OCI-LY1 (cell line): ENCODE measurements around the gene RPL18.

Experiments used
- CTCF ChIP-seq: fragments of 200-600 bp; sonication (generic), shearing (Covaris generic); IDR thresholded peaks from 2 replicates; pipeline ENCODE4 v1.5.1; 2017; ENCODE audit warnings: mild to moderate bottlenecking, antibody characterized with exemption, low read length, moderate library complexity, mixed read lengths
- EZH2 ChIP-seq: fragments of 200-600 bp; sonication (generic), shearing (Covaris generic); IDR thresholded peaks from 2 replicates; pipeline ENCODE4 v1.8.0; 2017; ENCODE audit warnings: borderline replicate concordance, mixed run types, mild to moderate bottlenecking, antibody characterized with exemption, low read length, moderate library complexity, mixed read lengths

DNA sequence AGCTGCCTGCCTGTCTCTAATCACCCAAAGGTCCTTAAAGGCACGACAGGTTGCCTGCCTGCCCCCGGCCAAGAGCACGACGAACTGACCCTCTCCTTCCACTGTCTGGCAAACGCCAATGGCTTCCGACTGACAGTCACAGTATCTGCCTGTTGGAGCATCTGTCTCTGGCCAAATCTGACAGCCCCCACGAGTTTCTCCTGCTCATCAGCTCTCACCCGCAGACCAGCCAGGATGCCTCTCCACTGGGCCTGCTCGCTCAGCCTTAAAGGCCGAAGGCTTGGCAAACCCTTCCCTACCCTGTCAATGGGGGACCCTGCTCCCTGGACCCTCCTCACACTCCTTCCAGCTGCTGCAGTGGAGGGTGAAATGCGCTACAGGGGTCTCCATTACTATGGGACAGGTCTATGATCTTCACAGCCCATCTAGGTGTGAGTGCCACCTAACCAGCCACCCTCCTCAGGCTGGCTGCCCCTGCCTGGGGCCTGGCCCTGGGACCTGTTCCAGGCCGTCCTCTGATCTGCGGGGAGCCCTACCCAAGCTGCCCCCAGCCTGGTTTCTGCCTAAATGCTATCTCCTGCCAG is 5.0 kb downstream of the RPL18 start:
- TF ChIP-seq CTCF (no peak), EZH2 (no peak)
